Mammary epithelial cell (primary cell): ENCODE results near the gene RAX2.

ENCODE experiments used
- CTCF ChIP-seq, 2 donors: IDR thresholded peaks in 1 of 2; conservative IDR thresholded peaks in 1 of 2; 2 replicates each; pipeline ENCODE4 v1.5.1; 2011 to 2012; ENCODE audit warnings: inconsistent platforms in 2 of 2, low read length in 2 of 2, mild to moderate bottlenecking in 2 of 2, control low read depth in 1 of 2, low read depth in 1 of 2; ENCODE audit not compliant: insufficient read depth in 1 of 2; ENCODE audit errors: extremely low read depth in 1 of 2
- EZH2 ChIP-seq: IDR thresholded peaks from 2 replicates; pipeline ENCODE4 v1.6.1; 2012; ENCODE audit warnings: low read length, inconsistent platforms, borderline replicate concordance

GRCh38 chr19:3775831-3776230 is 3.8 kb upstream of the RAX2 start:
- no peak for TF ChIP-seq CTCF (conservative IDR thresholded peaks at IDR 0.05 in 1 of 2, IDR thresholded peaks at IDR 0.05 in 1 of 2; ENCODE audit: extremely low read depth in 1 of 2, insufficient read depth in 1 of 2, low read depth in 1 of 2, low read length in 2 of 2)
- TF ChIP-seq EZH2, result no peak
